ENCODE results near the gene CRCP. TPM values are rescaled to one million over a fixed set of nuclear protein-coding genes. Genes with fewer than 3 reads are reported as not detected.
A peak's percentile ranks its signal among the peaks of the same experiment; 100 is the strongest.

Gene CRCP
- total and polyA plus RNA-seq, 4 donors: 13.0 to 52.6 (median 18.4) TPM

- Histone ChIP-seq H3K4me1 (ENCODE audit: control insufficient read depth in 4 of 4, insufficient read depth in 4 of 4, low read length in 3 of 4) (peaks cover 10 to 31% (median 19%) of the 10 kb centered on the region in 4 donors), H3K9ac (ENCODE audit: low read depth in 1 of 2, low read length in 2 of 2) (no peak overlapping the region), H3K9me3 (ENCODE audit: control insufficient read depth in 4 of 4, low read length in 3 of 4) (no peaks in the 10 kb centered on the region), H3K27ac (ENCODE audit: low read depth in 1 of 2, low read length in 2 of 2) (peak overlapping the region; percentile 68 to 85), H3K27me3 (ENCODE audit: control insufficient read depth in 4 of 4, insufficient read depth in 4 of 4, low read length in 3 of 4) (no peaks in the 10 kb centered on the region), H3K36me3 (ENCODE audit: control insufficient read depth in 4 of 4, insufficient read depth in 3 of 4, low read depth in 1 of 4, low read length in 3 of 4) (no peaks in the 10 kb centered on the region), H3K4me3 (ENCODE audit: low read depth in 1 of 3, low read length in 3 of 3) (no peak overlapping the region)
- WGBS: 13% methylated on average over 1 of the region's 1 CpG
- TF ChIP-seq RXRA (IDR thresholded peaks at IDR 0.05) (peak; percentile 96 to 97), TAF1 (conservative IDR thresholded peaks at IDR 0.05) (no peak), FOXA1 (IDR thresholded peaks at IDR 0.05) (peak; percentile 77), REST (IDR thresholded peaks at IDR 0.05) (peak; percentile 81), HNF4A (conservative IDR thresholded peaks at IDR 0.05) (peak; percentile 96 to 97), RAD21 (IDR thresholded peaks at IDR 0.05) (peak; percentile 67 to 69), EGR1 (IDR thresholded peaks at IDR 0.05; ENCODE audit: low read depth in 2 of 2) (peak; percentile 70 to 98), HNF4G (IDR thresholded peaks at IDR 0.05) (peak; percentile 84), NR2F2 (IDR thresholded peaks at IDR 0.05) (no peak), MAX (IDR thresholded peaks at IDR 0.05) (peak; percentile 92), ZBTB33 (IDR thresholded peaks at IDR 0.05) (peak; percentile 83), GABPA (IDR thresholded peaks at IDR 0.05 in 1 of 2, conservative IDR thresholded peaks at IDR 0.05 in 1 of 2) (peak in 1 of 2 donors; percentile 43), FOXA2 (IDR thresholded peaks at IDR 0.05) (peak; percentile 68), YY1 (IDR thresholded peaks at IDR 0.05) (peak; percentile 95), JUND (IDR thresholded peaks at IDR 0.05) (peak; percentile 100), SP1 (IDR thresholded peaks at IDR 0.05) (peak; percentile 97)
- TF ChIP-seq, protein P1, sequence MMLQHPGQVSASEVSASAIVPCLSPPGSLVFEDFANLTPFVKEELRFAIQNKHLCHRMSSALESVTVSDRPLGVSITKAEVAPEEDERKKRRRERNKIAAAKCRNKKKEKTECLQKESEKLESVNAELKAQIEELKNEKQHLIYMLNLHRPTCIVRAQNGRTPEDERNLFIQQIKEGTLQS (IDR thresholded peaks at IDR 0.05): peak; percentile 98
- TF ChIP-seq, protein P2, sequence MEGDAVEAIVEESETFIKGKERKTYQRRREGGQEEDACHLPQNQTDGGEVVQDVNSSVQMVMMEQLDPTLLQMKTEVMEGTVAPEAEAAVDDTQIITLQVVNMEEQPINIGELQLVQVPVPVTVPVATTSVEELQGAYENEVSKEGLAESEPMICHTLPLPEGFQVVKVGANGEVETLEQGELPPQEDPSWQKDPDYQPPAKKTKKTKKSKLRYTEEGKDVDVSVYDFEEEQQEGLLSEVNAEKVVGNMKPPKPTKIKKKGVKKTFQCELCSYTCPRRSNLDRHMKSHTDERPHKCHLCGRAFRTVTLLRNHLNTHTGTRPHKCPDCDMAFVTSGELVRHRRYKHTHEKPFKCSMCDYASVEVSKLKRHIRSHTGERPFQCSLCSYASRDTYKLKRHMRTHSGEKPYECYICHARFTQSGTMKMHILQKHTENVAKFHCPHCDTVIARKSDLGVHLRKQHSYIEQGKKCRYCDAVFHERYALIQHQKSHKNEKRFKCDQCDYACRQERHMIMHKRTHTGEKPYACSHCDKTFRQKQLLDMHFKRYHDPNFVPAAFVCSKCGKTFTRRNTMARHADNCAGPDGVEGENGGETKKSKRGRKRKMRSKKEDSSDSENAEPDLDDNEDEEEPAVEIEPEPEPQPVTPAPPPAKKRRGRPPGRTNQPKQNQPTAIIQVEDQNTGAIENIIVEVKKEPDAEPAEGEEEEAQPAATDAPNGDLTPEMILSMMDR (IDR thresholded peaks at IDR 0.05; ENCODE audit: low read depth, low read length, missing input control): no peak
- DNase-seq (ENCODE audit: low spot score): peak; percentile 38
These were observed 73.3 kb downstream of the CRCP start for GRCh38 chr7:66187905-66188304.

Data from liver (tissue), 9 donors.